Activated CD4-positive, alpha-beta T cell treated with anti-CD3 and anti-CD28 coated beads, Interleukin-2, amount 50 U/mL, for 1 hour (primary cell): ENCODE results near the gene SPINK9.
"Not testable (repeated sequence)": the region's sequence is repeated elsewhere in the genome, so short reads cannot be mapped to it uniquely, and the experiment has no call there.

Experiments used
- DNase-seq: peaks from one replicate; pipeline ENCODE4 v3.0.0-alpha.2; 2020

The SPINK9 gene, protein sequence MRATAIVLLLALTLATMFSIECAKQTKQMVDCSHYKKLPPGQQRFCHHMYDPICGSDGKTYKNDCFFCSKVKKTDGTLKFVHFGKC

DNA sequence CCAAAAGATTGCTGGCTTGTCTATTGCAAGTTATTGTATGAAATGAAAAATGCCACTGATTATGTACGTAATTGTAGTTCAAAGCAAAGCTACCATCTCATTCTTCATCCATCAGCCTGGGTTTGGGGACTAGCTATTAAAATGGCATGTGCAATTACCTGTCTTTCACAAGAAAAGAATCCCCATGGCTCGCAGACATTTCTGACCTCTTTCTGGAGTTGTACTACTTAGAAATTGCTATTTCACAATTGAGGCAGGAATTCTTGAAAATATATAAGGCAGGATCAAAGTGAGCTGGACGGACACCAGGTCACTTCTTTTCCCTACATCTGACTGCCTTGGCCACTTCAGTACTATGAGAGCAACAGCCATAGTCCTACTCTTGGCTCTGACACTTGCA lies at the start of gene SPINK9:
SPINK9 (plus strand) TSS at position 301 of the 400 bp plus-strand sequence; CDS start at position 356, 55 bp downstream.
- DNase-seq = no peak

DNA sequence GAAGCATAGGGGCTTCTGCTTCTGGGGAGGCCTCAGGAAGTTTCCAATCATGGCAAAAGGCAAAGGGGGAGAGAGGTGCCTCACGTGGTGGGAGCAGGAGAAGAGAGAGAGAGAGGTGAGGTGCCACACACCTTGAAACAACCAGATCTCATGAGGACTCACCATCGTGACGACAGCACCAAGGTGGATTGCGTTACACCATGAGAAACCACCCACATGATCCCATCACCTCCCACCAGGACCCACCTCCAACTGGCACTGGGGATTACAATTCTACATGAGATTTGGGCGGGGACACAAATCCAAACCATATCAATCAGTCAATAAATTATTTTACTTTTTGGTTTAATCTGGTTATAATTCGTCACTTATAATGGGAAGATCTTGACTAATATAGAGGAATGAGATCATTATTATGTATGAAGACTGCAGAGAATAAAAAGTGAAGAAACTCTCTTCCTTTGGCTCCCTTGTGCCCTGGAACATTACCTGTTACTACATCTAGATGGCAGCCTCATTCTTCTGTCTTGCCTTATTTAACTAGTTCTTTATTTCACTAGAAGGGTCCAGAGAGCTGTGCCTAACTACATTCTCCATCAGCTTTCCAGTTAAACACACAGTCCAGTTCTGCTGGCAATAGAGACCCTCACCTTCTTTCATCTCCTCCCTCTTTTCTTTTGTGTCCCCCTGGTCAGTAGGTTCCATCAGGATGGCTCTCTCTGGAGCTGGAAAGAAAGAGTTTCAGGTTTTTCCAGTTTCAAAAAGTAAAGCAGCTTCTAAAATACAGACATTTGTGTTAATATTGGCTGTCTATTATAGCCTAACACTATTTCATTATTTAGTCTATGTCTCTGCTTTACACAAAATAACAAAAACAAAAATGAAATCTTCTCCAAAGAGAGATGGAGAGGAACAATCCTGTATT lies 44.8 kb upstream of the SPINK9 start:
- no peak for DNase-seq

DNA sequence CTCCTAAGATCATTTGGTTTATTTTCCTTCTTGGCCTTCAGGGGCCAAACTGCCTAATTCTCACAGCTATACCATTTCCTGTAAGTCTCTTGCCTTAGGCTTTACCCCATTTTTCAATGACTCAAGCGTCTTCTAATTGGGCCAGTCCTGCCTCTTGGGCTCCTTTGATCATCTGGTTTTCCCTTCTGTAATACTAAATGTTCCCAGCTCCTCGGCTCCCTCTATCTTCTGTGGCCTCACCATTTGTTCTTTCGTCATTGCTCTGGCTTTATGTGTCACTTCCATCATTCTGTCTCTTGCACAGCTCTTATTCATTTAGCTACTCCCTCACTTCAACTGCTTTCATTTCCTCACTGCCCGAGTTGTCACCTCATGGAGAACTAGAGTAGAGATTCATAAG lies 37.6 kb upstream of the SPINK9 start:
- DNase-seq = no peak

DNA sequence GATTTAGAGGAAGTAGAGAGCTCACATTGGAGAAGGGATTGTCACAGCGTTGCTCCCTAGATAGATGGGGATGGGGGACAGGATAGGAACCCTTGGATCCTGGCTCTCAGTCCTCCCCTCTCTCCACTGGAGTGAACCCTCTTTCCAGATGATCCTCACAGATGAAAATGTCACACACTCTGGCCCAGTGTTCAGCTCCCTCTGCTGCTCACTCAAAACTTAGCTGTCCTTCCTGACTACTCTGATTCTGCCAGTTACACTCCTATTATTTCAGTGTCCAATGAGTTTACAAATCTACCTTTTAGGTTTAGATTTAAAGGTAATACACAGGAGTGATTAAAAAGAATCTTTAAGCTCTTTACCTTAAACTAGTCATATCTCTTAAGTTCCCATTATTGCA lies 28.9 kb upstream of the SPINK9 start:
- no peak for DNase-seq

DNA sequence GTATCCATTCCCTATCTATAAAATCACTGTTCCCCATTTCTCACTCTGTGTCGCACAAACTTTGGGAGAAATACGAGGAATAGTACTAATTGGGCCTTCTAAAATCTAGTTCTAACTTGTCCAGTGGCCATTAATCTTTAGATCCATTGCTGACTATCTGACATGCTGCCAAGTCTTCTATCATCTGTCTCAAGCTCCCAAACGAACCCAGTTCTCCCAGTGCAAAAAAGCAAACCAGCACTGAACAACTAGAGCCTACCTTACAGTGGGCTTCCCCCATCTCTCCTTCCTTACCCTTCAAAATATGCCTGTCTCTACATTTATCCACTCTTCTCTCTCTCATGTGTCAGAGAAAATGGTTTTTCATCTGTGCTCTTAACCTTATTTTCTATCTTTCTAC lies 26.3 kb upstream of the SPINK9 start:
- DNase-seq = no peak

DNA sequence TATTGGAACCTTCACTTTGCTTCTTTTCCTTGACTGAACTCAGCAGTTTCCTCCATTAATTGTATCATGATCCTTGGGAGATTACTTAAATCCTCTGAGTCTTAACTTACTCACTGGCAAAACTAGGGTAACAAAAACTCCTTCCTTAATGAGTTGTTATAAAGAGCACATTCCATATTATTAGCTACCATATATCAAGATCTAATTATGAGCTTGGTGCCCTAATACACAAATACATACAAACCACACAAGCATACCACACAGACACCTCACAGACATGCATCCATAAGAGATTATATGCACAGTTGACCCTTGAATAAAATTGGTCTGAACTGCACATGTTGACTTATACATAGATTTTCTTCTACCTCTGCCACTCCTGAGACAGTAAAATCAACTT lies 25.6 kb upstream of the SPINK9 start:
- DNase-seq = no peak

DNA sequence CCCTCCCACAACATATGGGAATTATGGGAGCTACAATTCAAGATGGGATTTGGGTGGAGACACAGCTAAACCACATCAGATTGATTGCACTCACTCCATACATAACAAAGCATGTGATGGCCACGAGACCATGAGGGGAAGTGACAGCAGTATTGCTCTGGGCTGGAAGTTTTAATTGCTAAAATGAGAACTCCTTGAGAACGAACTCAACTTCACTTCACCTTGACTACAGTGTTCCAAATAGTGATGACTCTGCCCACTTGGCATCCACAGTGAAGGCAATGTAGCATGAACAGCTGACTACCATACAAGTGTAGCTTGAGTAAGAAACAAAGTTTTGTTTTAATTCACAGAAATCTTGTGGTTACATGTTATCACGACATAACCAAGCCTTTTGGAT lies 23.9 kb upstream of the SPINK9 start:
- DNase-seq = no peak

DNA sequence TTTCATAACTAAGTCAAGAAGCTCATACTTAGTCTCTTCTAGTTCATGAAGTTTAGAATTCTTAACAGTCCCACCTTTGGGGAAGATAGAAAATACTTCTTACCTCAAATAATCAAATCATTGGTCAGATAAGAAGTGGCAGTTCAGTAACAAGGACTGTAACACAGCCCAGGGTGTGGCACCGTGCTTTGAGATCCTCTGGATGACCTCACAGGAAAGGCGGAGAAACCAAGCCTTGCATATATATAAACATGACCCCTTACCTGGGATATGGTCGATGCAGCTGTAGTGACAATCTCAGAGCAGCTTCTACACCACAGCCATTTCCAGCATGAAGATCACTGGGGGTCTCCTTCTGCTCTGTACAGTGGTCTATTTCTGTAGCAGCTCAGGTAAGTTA lies 23.2 kb upstream of the SPINK9 start, which contains the start of gene SPINK7:
SPINK7 (plus strand) TSS at position 271 of the 400 bp plus-strand sequence; CDS start at position 332, 61 bp downstream.
- no peak for DNase-seq

DNA sequence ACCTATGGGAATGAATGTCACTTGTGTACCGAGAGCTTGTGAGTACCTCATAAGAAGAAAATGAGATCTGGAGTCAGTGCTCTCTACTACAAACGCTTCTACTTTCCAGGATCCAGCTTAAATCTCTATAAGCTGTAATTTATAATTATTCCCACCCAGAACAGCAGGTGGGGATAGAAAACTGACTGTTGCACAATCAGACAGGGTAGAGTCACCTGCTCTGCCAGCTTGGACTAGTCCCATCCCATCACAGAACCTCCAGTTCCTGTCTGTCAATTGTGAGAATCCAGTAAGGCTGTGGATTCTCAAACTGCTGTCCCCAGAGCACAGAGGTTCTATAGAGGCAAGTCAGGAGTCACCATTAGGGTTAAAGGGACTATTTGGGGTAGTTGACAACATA lies 21.2 kb upstream of the SPINK9 start:
- no peak for DNase-seq

DNA sequence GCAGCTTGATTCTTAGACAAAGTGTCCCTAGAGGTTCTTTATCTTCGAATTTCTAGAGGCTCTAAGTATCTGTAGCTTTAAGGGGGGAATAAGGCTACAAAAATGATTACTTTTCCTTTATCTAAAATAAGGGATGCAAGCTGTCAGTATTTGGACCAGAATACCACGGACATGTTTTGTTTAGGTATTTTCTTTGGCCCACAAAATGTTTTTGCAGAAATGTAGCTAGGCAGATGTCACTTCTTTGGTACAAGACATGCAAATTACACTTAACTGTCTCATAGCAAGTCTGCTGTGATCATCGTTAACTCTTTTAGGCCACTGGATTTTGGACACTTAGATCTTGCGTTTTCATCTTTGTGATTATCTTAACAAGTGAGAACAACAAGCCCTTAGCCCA lies 20.6 kb upstream of the SPINK9 start:
- no peak for DNase-seq

DNA sequence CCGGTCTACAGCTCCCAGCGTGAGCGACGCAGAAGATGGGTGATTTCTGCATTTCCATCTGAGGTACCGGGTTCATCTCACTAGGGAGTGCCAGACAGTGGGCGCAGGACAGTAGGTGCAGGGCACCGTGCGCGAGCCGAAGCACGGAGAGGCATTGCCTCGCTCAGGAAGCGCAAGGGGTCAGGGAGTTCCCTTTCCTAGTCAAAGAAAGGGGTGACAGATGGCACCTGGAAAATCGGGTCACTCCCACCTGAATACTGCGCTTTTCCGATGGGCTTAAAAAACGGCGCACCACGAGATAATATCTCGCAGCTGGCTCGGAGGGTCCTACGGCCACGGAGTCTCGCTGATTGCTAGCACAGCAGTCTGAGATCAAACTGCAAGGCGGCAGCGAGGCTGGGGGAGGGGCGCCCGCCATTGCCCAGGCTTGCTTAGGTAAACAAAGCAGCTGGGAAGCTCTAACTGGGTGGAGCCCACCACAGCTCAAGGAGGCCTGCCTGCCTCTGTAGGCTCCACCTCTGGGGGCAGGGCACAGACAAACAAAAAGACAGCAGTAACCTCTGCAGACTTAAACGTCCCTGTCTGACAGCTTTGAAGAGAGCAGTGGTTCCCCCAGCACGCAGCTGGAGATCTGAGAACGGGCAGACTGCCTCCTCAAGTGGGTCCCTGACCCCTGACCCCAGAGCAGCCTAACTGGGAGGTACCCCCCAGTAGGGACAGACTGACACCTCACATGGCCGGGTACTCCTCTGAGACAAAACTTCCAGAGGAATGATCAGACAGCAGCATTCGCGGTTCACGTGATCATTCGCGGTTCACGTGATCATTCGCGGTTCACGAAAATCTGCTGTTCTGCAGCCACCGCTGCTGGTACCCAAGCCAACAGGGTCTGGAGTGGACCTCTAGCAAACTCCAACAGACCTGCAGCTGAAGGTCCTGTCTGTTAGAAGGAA lies 15.1 kb upstream of the SPINK9 start:
- DNase-seq = not testable (repeated sequence)

DNA sequence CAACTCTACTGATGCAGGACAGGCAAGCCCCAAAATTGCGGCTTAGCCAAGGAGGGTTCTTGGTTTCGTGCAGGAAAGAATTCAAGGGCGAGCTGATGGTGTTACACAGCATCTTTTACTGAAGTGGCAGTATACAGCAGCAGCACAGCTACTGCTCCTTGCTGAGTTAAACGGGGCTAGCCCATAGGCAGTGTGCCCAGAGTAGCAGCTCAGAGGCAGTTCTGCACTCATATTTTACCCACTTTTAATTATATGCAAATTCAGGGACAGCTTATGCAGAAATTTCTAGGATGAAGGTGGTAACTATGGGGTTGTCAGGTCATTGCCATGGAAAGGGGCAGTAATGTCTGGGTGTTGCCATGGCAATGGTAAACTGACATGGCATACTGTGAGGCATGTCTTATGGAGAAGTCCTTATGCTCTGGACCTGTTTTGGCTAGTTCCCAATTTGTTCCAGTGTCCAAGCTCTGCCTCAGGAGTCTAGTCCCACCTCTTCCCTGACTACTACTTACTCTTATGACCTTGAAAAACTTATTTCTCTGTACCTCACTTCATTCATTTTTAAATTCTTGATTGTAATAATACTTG lies 2.0 kb upstream of the SPINK9 start:
- DNase-seq = no peak

DNA sequence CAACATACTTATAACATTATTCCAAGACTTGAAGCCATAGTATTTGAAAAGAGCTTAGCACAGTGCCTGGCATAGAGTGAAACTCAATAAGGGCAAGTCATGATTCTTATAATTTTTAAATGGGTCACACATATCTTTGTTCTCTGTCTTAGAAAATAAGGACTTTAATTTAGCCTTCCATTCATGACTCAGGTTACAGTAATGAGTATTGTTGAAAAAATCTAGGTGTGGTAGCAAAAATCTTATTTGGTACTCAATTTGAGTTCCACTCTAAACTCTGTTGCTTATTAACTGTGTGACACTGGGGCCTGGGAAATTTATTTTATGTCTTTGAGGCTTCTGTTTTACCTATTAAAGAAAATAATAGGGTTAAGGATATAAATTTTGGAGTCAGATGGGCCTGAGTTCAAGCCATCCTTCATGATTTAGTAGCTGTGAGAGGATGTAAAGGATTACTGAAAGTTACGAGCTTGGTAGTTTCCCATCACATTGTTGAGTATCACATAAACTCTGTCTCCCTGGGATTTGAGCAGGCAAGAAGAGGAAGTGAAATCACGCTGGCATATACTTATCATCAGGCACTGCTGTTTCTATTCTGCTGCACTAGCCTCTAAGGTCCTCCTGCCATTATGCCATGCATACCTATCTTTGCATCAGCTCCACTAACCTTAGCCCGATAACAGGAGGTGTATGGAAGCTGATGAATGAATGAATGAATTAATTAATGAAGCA lies 1.5 kb downstream of the SPINK9 start:
- no peak for DNase-seq

DNA sequence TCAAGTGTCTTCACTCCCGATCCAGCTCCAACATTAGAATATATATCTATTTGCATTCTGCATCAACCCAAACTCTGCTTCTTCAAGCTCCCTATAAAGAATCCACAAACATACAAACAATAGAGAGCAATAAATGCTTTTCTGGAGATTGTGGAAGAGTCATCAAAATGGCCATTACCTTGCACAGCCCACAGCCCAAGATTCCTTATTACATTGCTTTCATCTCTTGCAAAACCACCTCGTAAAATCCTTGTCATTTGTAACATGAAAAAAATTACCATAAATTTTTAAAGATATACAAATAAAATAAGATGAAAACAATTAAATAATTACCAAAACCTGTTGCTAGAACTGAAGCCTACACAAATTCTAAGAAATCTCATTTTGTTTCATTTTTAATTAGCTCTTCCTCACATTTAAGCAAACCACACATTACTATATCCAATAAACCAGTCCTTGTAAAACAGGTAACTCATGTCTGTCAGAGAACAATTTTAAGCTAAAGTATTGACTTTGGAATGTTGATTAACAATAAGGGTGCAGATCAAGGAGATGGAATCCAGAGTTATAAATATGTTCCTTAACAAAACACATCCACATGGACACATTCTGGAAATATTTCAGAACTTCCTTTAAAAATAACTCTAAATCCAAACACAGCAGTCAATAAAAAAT lies 7.1 kb downstream of the SPINK9 start:
- no peak for DNase-seq

DNA sequence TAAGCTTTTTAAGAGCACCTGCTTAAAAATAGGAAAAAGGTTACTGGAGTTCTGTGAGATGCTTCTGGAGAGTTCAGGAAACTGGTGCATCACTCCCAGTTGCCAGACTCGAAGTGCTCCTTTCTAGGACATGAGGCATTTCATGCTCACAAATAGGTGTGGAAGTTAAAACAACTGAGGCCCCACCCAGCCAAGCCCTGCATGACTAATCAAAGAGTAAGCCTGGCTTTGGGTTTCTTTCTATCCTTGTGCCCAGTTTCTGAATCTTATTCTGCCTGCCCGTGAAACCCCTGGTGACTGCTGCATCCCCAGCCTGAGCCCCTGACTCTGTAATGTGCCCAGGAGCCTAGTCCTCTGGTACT lies 7.7 kb downstream of the SPINK9 start:
- DNase-seq = no peak

DNA sequence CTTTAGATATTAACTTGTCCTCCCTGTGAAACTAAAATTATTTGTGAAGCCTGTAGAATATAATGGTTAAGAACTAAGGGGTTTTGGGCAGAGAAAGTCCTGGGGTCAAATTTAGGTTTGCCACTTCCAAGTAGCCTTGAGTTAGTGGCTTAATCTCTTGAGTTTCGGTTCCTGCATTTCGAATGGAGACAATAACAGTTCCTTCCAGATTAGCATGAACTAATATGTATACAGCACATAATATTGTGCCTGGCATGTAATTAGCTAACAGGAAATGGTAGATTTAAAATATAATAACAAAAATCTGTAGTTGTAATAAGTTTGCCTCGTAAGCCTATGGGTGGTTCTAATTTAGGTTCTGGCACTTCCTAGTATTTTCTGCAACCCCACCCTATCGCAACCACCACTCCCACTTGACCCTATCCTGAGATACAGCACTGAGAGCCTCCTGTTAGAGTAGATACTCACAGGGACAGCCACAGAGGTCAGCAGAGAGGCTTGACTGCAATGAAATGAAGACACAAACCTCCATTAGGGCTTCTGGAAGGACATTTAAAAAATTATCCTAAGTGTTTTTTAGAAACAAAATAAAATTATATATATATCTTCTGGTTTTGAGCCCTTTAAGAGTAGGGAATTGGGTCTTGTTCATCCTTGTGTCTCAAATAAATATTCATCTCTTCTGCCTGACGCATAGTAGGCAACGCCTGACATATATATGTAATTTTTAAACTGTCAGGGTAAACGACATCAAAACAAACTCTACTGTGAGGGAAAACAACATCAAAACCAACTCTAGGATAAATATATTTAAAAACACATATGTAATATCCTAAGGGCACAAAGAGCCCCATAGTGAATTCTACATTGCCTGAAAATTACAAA lies 8.5 kb downstream of the SPINK9 start:
- no peak for DNase-seq

DNA sequence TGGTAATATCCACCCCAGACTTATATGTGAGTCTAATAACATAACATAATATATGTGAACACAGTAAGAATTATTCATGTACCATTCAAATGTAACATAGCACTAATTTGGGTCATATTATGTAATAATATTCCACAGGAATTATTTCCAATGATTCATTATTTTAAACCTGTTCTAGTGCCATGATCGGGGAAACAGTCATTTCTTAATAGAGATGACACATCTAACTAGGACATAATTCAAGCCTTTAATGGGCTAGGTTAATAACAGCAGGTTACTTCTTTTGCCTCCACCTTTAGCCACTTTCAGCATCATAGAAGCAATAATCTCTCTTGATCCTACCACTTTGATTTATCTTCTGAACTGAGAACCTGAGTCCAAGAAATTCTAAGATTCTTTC lies 12.3 kb downstream of the SPINK9 start:
- no peak for DNase-seq

DNA sequence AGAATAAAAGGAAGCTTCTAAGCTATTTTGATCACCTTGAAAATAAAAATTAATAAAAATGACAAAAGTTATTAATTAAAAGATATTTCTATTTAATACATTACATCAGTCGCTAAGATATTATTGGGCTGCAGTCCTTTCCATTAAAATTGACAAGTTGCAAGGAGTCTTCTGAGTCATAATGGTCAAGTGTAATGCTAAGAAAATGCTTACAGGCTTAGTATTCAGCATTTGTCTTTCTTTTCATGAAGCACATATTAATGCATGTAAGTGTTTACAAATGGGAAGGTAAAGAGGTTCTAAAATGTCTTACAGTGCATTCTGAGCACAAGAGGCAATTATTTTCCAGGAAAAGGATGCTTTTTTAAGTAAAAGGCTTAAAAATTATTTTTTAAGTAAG lies 17.3 kb downstream of the SPINK9 start:
- no peak for DNase-seq

DNA sequence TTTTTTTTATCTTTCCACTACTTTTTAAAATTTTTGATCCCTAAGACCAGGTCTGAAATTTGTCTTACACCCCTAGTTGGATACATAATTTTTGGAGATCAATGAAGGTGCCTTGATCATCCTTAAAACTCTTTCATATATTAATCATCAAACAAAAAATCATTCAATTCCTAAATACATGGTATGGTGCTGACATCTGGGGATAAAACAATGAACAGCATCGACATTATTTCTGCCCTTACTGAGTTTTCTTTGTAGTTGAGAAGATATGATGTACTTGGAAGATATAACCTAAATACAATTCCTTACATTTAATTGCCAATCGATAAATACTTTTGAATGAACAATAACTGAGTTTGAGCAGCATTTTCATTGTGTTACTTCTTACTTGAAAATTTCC lies 18.3 kb downstream of the SPINK9 start:
- DNase-seq = no peak

DNA sequence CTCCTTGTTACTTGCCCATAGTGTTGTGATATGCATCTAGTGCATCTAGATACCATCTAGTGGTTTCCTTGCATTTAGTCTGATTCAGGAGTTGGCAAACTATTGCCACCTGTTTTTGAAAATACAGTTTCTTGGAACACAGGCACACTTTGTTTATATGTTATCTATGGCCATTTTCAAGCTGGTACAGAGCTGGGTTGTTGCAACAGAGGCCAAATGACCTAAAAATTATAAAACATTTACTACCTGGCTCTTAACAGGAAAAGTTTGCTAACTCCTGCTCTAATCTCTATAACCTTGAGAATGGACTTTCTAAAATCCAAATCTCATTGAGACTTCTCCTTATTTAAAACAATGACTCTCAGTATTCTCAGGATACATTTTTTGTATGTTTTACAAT lies 29.0 kb downstream of the SPINK9 start:
- DNase-seq = no peak

DNA sequence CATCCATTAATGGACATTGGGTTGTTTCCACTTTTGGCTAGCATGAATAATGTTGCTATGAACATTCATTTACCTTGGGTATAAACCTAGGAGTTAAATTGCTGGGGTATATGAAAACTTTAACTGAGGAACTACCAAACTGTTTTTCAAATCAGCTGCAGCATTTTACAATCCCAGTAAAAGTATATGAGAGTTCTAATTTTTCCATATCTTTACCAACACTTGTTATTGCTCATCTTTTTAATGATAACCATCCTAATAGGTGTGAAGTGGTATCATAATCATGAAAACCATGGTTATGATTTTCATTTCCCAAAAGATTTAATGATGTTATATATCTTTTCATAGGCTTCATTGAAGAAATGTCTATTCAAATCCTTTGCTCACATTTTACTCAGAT lies 32.9 kb downstream of the SPINK9 start:
- DNase-seq = no peak
